K562 (cell line): ENCODE data around the gene RNF217. TPM values are rescaled to one million over a fixed set of nuclear protein-coding genes. Genes with fewer than 3 reads are reported as not detected.

Experiments
- MGA ChIP-seq: fragments of 450-650 bp; IDR thresholded peaks from 2 replicates; pipeline ENCODE4 v1.6.1; 2016; ENCODE audit warnings: mild to moderate bottlenecking, moderate library complexity
- polyA plus RNA-seq, 8 experiments: library from polyadenylated mRNA; depleted of rRNA in 4 of 8; stranded (reverse) in 5 of 8; unstranded in 3 of 8; fragments of >200 nt; fragmentation: Nextera tagmentation in 2 of 8; fragmentation: Illumina TruSeq in 1 of 8; extraction: Ambion mirVana in 2 of 8; extraction: Trizol in 1 of 8; gene quantifications; 2 replicates each; pipeline versions ENCODE4 v1.2.1 to v1.2.3, GENCODE V29; 2011 to 2014; ENCODE audit warnings: inconsistent platforms in 1 of 8, missing spikeins in 1 of 8
- total RNA-seq, 7 experiments: library from RNA; depleted of rRNA in 6 of 7; stranded (reverse); fragments of >200 nt in 6 of 7; fragmentation: Illumina TruSeq in 2 of 7; extraction: Trizol in 2 of 7; gene quantifications; 2 replicates each; pipeline versions ENCODE4 v1.2.1 to v1.2.3, GENCODE V29; 2011 to 2021; ENCODE audit warnings: low replicate concordance in 1 of 7

The RNF217 gene
- total and polyA plus RNA-seq, 9 of the 15 experiments (the other 6 are each of a cell fraction or from before 2014, with no cell fraction given) = 2.9 to 25.6 (median 12.0) TPM

GRCh38 chr6:124990988-124991387 is 28.8 kb downstream of the RNF217 start (continued):
- no peak for TF ChIP-seq MGA
